Ascending aorta (tissue), 2 donors: ENCODE data around the gene SCMH1. TPM values are rescaled to one million over a fixed set of nuclear protein-coding genes. Genes with fewer than 3 reads are reported as not detected.
A peak's percentile ranks its signal among the peaks of the same experiment; 100 is the strongest.

Experiments used
- DNase-seq, 2 donors: peaks; one replicate each; pipeline ENCODE4 v3.0.0-alpha.2; 2019; ENCODE audit warnings: low spot score in 2 of 2
- H3K27ac ChIP-seq, 2 donors: fragments of 200-600 bp; sonication (generic); one replicate each; pipeline ENCODE4 v1.5.1; 2016 to 2017; ENCODE audit warnings: mild to moderate bottlenecking in 1 of 2
- H3K27me3 ChIP-seq: fragments of 200-600 bp; sonication (generic); one replicate; pipeline ENCODE4 v1.5.1; 2017
- H3K36me3 ChIP-seq, 2 donors: fragments of 200-600 bp; sonication (generic); one replicate each; pipeline ENCODE4 v1.5.1; 2016
- H3K4me1 ChIP-seq, 2 donors: fragments of 200-600 bp; sonication (generic); one replicate each; pipeline ENCODE4 v1.5.1; 2016 to 2017; ENCODE audit warnings: mild to moderate bottlenecking in 1 of 2
- H3K4me3 ChIP-seq, 2 donors: fragments of 200-600 bp; sonication (generic); one replicate each; pipeline ENCODE4 v1.5.1; 2016 to 2017; ENCODE audit warnings: mild to moderate bottlenecking in 1 of 2
- H3K9me3 ChIP-seq, 2 donors: fragments of 200-600 bp; sonication (generic); one replicate each; pipeline ENCODE4 v1.5.1; 2016
- intact Hi-C: fragments of 100-400 bp; cut with DNase I; formaldehyde crosslinking; loops from one replicate; pipeline ENCODE4 v1.15.1; 2023
- total RNA-seq: library from RNA; depleted of rRNA; stranded (reverse); fragments of >200 nt; gene quantifications from one replicate; pipeline ENCODE4 v1.1.0, GENCODE V29; 2016
- TF ChIP-seq, protein P1 (sequence below), 3 experiments: fragments of 200-600 bp in 2 of 3; fragments of 450-650 bp in 1 of 3; sonication (generic) in 2 of 3; IDR thresholded peaks; one replicate each; pipeline ENCODE4 v1.5.1; 2016 to 2019; ENCODE audit warnings: antibody characterized with exemption in 3 of 3, mild to moderate bottlenecking in 1 of 3, moderate library complexity in 1 of 3

SCMH1 gene
- total RNA-seq, 1 donor from 2014 or later, result 55.9 TPM

DNA sequence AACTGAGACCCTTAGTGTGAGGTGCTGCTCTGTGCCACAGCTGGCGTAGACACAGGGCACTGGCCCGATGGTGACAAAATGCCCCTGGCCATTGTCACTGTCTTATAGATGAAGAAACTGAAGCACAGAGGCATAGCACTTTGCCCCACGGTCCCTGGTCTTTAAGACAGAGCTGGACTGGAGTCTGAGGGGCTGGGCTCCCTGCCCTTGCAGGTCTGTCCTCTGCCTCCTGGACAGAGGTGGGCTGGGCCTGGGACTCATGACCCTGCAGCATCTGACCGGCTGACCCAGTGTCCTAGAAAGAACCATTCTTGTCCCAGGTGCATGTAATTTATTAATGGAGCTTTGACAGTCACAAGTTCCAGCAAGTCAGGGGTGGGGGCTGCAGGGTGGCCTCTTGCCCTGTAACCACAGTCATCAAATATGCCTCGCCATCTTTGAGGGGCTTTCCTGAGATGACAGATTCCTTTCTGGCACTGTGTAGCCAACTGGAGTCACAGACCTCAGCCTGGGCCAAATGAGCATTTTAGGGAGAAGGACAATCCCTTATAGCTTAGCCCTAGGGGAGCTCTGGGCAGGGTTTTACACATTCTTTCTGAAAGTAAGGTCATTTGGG is 226.7 kb downstream of the SCMH1 start:
- intact Hi-C loops, result no loop called here
- TF ChIP-seq, protein P1, sequence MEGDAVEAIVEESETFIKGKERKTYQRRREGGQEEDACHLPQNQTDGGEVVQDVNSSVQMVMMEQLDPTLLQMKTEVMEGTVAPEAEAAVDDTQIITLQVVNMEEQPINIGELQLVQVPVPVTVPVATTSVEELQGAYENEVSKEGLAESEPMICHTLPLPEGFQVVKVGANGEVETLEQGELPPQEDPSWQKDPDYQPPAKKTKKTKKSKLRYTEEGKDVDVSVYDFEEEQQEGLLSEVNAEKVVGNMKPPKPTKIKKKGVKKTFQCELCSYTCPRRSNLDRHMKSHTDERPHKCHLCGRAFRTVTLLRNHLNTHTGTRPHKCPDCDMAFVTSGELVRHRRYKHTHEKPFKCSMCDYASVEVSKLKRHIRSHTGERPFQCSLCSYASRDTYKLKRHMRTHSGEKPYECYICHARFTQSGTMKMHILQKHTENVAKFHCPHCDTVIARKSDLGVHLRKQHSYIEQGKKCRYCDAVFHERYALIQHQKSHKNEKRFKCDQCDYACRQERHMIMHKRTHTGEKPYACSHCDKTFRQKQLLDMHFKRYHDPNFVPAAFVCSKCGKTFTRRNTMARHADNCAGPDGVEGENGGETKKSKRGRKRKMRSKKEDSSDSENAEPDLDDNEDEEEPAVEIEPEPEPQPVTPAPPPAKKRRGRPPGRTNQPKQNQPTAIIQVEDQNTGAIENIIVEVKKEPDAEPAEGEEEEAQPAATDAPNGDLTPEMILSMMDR (IDR thresholded peaks at IDR 0.05), result no peak
- Histone ChIP-seq H3K27me3 (no peaks in the 10 kb centered on the region), H3K4me3 (no peak overlapping the region), H3K36me3 (peaks cover 53 to 84% of the 10 kb centered on the region in 2 donors), H3K27ac (no peak overlapping the region), H3K9me3 (no peaks in the 10 kb centered on the region), H3K4me1 (peaks cover 0 to 3% of the 10 kb centered on the region in 2 donors)
- DNase-seq, result no peak

DNA sequence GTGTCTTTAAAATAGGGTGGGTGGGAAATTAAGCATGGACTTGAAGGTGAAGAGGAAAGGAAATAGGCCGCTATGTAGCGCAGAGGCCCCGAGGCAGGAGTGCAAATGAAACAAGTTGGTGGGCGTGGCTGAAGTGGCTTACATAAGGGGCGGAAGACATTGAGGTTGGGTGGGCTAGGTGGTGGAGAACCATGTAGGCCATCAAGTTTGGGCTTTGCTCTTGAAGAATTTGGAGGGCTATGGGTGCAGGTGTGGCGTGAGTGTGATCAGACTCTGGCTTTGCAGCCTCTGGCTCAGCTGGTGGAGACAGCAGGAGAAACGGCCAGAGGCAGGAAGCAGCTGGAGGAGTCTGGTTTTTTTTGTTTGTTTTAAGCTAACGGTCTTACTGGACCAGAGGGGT is 227.2 kb downstream of the SCMH1 start:
- Histone ChIP-seq H3K4me3 (no peak overlapping the region), H3K9me3 (no peaks in the 10 kb centered on the region), H3K36me3 (peaks cover 55 to 89% of the 10 kb centered on the region in 2 donors), H3K4me1 (peaks cover 0 to 3% of the 10 kb centered on the region in 2 donors), H3K27me3 (no peaks in the 10 kb centered on the region), H3K27ac (no peak overlapping the region)
- DNase-seq, result no peak
- intact Hi-C loops, result no loop called here
- TF ChIP-seq, protein P1 (IDR thresholded peaks at IDR 0.05), result no peak

DNA sequence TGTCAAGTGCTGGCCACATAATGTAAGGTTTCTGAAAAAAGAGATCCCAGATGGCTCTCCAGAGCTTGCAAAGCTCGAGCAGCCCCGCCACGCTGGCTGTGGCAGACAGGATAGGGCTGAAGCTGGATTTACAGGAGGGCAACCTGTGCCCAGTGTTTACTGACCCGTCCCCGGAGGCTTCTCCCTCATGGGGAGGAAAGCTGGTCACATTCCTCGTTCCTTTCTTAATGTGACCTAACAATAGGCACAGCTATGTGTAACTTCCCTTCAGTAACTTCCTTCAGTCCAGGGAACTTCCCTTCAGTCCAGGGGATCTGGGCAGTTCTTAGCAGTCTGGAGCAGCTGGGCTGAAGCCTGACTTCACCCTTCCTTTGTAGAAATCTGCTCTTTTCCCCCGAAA is 228.3 kb downstream of the SCMH1 start:
- Histone ChIP-seq H3K27ac (peak overlapping the region; percentile 4 to 36), H3K27me3 (no peaks in the 10 kb centered on the region), H3K9me3 (no peaks in the 10 kb centered on the region), H3K4me1 (peaks cover 0 to 3% of the 10 kb centered on the region in 2 donors), H3K4me3 (no peak overlapping the region), H3K36me3 (peaks cover 64 to 96% of the 10 kb centered on the region in 2 donors)
- TF ChIP-seq, protein P1 (IDR thresholded peaks at IDR 0.05), result no peak
- intact Hi-C loops, result no loop called here
- DNase-seq, result no peak

DNA sequence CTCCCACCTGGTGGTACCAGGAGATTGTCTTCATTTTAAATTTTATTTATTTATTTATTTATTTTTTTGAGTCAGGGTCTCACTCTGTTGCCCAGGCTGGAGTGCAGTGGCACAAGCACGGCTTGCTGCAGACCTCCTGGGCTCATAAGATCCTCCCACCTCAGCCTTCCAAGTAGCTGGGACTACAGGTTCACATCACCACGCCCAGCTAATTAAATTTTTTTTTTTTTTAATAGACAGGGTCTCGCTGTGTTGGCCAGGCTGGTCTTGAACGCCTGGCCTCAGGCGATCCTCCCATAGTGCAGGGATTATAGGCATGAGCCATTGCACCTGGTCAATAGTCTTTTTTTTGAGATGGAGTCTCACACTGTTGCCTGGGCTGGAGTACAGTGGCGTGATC is 229.1 kb downstream of the SCMH1 start:
- no peak overlapping the region for H3K4me3 ChIP-seq
- TF ChIP-seq, protein P1 (IDR thresholded peaks at IDR 0.05), result no peak
- no peak for DNase-seq
- no peaks in the 10 kb centered on the region for H3K9me3 ChIP-seq
- H3K27ac ChIP-seq, result no peak overlapping the region
- no peaks in the 10 kb centered on the region for H3K27me3 ChIP-seq
- intact Hi-C loops, result no loop called here
- peaks cover 0 to 3% of the 10 kb centered on the region in 2 donors for H3K4me1 ChIP-seq
- peaks cover 69 to 98% of the 10 kb centered on the region in 2 donors for H3K36me3 ChIP-seq

DNA sequence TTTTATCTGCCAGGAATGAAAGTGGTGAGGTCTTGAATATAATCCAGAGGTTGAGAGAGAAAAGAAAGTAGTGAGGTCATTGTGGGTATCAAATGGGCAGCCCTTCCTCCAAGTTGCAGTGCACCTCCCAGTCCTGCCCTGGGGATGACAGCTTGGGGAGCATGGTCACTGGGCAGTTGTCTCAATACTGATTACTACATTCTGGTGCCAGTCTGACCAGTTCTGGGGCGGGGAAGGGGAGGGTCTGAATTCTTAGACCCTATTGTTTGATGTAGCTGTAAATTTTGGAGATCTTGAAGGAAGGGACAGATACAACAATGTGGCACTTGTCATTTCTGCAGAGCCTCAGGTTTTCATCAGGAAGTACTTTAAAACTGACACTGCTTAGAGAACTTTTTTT is 231.8 kb downstream of the SCMH1 start:
- no peak overlapping the region for H3K27ac ChIP-seq
- no peak overlapping the region for H3K4me3 ChIP-seq
- no peaks in the 10 kb centered on the region for H3K9me3 ChIP-seq
- H3K4me1 ChIP-seq, result peaks cover 0 to 3% of the 10 kb centered on the region in 2 donors
- no peaks in the 10 kb centered on the region for H3K27me3 ChIP-seq
- intact Hi-C loops, result no loop called here
- peaks cover 72 to 100% of the 10 kb centered on the region in 2 donors for H3K36me3 ChIP-seq
- DNase-seq, result no peak
- TF ChIP-seq, protein P1 (IDR thresholded peaks at IDR 0.05), result no peak
